SU-DHL-6 (cell line): ENCODE results near the gene NUB1.

Experiments
- EZH2phosphoT487 ChIP-seq: fragments of 200-600 bp; sonication (generic), shearing (Covaris generic); conservative IDR thresholded peaks from 2 replicates; pipeline ENCODE4 v1.6.1; 2018; ENCODE audit warnings: mild to moderate bottlenecking, antibody characterized with exemption, low read length, moderate library complexity, mixed read lengths
- TF ChIP-seq, protein P1 (sequence below): fragments of 200-600 bp; sonication (generic); IDR thresholded peaks from one replicate; pipeline ENCODE4 v1.5.1; 2017; ENCODE audit warnings: antibody characterized with exemption, mild to moderate bottlenecking, low read length, moderate library complexity; ENCODE audit not compliant: insufficient read depth, poor library complexity, severe bottlenecking

DNA sequence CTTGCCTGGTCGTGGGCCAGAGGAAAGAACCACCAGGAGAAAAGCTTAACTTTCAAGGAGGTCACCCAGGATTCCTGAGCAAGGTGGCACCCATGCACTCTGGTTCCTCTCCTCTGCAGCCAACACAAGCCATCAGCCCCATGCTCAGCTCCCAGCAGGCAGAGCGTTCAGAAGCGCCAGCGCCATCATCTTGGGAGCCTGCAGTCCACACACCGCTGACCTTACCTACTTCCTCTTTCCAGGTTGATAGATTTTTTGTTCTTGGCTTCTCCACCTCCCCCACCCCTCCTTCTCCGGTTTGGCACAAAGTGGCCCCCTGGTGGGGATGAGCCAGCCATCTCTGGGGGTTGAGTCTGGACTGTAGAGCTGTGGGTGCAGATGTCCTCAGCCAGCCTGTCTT lies 69.9 kb downstream of the NUB1 start:
- TF ChIP-seq, protein P1, sequence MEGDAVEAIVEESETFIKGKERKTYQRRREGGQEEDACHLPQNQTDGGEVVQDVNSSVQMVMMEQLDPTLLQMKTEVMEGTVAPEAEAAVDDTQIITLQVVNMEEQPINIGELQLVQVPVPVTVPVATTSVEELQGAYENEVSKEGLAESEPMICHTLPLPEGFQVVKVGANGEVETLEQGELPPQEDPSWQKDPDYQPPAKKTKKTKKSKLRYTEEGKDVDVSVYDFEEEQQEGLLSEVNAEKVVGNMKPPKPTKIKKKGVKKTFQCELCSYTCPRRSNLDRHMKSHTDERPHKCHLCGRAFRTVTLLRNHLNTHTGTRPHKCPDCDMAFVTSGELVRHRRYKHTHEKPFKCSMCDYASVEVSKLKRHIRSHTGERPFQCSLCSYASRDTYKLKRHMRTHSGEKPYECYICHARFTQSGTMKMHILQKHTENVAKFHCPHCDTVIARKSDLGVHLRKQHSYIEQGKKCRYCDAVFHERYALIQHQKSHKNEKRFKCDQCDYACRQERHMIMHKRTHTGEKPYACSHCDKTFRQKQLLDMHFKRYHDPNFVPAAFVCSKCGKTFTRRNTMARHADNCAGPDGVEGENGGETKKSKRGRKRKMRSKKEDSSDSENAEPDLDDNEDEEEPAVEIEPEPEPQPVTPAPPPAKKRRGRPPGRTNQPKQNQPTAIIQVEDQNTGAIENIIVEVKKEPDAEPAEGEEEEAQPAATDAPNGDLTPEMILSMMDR = no peak
- no peak for TF ChIP-seq EZH2phosphoT487
